ENCODE measurements around the gene ITPR2. TPM values are rescaled to one million over a fixed set of nuclear protein-coding genes. Genes with fewer than 3 reads are reported as not detected.

ITPR2 gene
- total RNA-seq, 3 donors from 2014 or later (not counting 1 experiment from before 2014, with no cell fraction given), result 59.1 to 70.7 (median 68.2) TPM

DNA sequence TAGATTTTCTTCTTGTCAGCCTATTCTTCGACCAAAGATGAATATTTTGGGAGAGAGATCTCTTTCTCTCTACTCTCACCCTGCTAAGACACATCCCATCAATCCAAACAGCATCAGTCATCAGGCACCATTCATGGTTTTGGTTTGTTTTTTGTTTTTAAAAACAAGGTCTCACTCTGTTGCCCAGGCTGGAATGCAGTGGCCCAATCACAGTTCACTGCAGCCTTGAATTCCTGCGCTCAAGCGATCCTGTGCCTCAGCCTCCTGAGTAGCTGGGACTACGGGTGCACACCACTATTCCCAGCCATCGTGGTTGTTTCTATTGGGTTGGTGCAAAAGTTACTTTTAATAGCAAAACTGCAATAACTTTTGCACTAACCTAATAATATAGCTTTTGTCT is 14.4 kb upstream of the ITPR2 start:
- Mint-ChIP-seq H3K36me3 (no peaks in the 10 kb centered on the region), H3K4me1 (no peaks in the 10 kb centered on the region), H3K27me3 (ENCODE audit: low read depth in 2 of 2) (peaks cover 10% of the 10 kb centered on the region in 2 donors), H3K27ac (no peak overlapping the region), H3K9me3 (no peaks in the 10 kb centered on the region), H3K4me3 (no peak overlapping the region)
- ATAC-seq (no peak), DNase-seq (no peak)
- H3K27me3 ChIP-seq (ENCODE audit: control insufficient read depth, insufficient read depth, low read length), result no peaks in the 10 kb centered on the region
- TF ChIP-seq, protein P1, sequence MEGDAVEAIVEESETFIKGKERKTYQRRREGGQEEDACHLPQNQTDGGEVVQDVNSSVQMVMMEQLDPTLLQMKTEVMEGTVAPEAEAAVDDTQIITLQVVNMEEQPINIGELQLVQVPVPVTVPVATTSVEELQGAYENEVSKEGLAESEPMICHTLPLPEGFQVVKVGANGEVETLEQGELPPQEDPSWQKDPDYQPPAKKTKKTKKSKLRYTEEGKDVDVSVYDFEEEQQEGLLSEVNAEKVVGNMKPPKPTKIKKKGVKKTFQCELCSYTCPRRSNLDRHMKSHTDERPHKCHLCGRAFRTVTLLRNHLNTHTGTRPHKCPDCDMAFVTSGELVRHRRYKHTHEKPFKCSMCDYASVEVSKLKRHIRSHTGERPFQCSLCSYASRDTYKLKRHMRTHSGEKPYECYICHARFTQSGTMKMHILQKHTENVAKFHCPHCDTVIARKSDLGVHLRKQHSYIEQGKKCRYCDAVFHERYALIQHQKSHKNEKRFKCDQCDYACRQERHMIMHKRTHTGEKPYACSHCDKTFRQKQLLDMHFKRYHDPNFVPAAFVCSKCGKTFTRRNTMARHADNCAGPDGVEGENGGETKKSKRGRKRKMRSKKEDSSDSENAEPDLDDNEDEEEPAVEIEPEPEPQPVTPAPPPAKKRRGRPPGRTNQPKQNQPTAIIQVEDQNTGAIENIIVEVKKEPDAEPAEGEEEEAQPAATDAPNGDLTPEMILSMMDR (IDR thresholded peaks at IDR 0.05), result no peak
- peaks cover 3% of the 10 kb centered on the region for H3K4me1 ChIP-seq (ENCODE audit: control insufficient read depth, insufficient read depth, low read length)
- H3K4me3 ChIP-seq (ENCODE audit: low read length), result no peak overlapping the region
- no peaks in the 10 kb centered on the region for H3K9me3 ChIP-seq (ENCODE audit: control insufficient read depth, insufficient read depth, low read length)
- intact Hi-C loops (cut with micrococcal nuclease), result no loop called here
- 95% methylated on average over 4 of the region's 5 CpGs for WGBS (ENCODE audit: insufficient coverage)
- H3K27ac ChIP-seq (ENCODE audit: low read length), result no peak overlapping the region
- H3K36me3 ChIP-seq (ENCODE audit: control insufficient read depth, insufficient read depth, low read length), result no peaks in the 10 kb centered on the region

DNA sequence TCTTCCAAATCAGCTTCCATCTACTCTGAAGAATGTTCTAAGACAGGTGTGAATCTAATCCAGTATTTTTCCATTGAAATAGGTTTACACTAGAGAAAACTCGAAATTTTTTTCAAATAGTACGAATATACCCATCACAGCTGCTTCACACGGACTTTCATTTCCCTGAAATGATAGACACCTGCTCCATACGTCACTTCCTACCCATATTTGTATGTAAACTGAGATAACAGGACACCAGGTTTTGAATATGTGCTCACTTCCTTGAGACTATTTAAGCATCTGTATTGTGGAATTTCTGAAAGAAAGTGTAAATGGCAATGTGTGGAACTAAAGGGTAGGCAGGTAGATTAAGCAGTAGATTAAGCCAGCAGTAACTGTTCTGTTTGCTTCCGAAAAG is 13.4 kb upstream of the ITPR2 start:
- TF ChIP-seq, protein P1 (IDR thresholded peaks at IDR 0.05), result no peak
- Histone ChIP-seq H3K36me3 (ENCODE audit: control insufficient read depth, insufficient read depth, low read length) (no peaks in the 10 kb centered on the region), H3K27me3 (ENCODE audit: control insufficient read depth, insufficient read depth, low read length) (no peaks in the 10 kb centered on the region), H3K9me3 (ENCODE audit: control insufficient read depth, insufficient read depth, low read length) (no peaks in the 10 kb centered on the region), H3K4me3 (ENCODE audit: low read length) (no peak overlapping the region), H3K4me1 (ENCODE audit: control insufficient read depth, insufficient read depth, low read length) (peaks cover 3% of the 10 kb centered on the region), H3K27ac (ENCODE audit: low read length) (peak overlapping the region; percentile 8)
- Mint-ChIP-seq H3K4me1 (no peaks in the 10 kb centered on the region), H3K27me3 (ENCODE audit: low read depth in 2 of 2) (peaks cover 10 to 13% of the 10 kb centered on the region in 2 donors), H3K4me3 (no peak overlapping the region), H3K9me3 (no peaks in the 10 kb centered on the region), H3K36me3 (no peaks in the 10 kb centered on the region), H3K27ac (no peak overlapping the region)
- no peak for ATAC-seq
- WGBS (ENCODE audit: insufficient coverage), result 47% methylated on average over 5 of the region's 5 CpGs
- intact Hi-C loops (cut with micrococcal nuclease), result no loop called here
- no peak for DNase-seq

GRCh38 chr12:26845984-26846383 is 13.0 kb upstream of the ITPR2 start:
- H3K4me3 ChIP-seq (ENCODE audit: low read length), result no peak overlapping the region
- H3K36me3 ChIP-seq (ENCODE audit: control insufficient read depth, insufficient read depth, low read length), result no peaks in the 10 kb centered on the region
- Mint-ChIP-seq H3K27me3 (ENCODE audit: low read depth in 2 of 2) (peaks cover 10 to 13% of the 10 kb centered on the region in 2 donors), H3K27ac (no peak overlapping the region), H3K4me1 (no peaks in the 10 kb centered on the region), H3K9me3 (no peaks in the 10 kb centered on the region), H3K36me3 (no peaks in the 10 kb centered on the region), H3K4me3 (no peak overlapping the region)
- DNase-seq (no peak), ATAC-seq (peak in 1 of 3 donors; percentile 35)
- H3K4me1 ChIP-seq (ENCODE audit: control insufficient read depth, insufficient read depth, low read length), result peaks cover 3% of the 10 kb centered on the region
- TF ChIP-seq, protein P1 (IDR thresholded peaks at IDR 0.05), result no peak
- intact Hi-C loops (cut with micrococcal nuclease), result no loop called here
- WGBS (ENCODE audit: insufficient coverage), result 29% methylated on average over 4 of the region's 4 CpGs
- peak overlapping the region; percentile 8 for H3K27ac ChIP-seq (ENCODE audit: low read length)
- H3K9me3 ChIP-seq (ENCODE audit: control insufficient read depth, insufficient read depth, low read length), result no peaks in the 10 kb centered on the region
- no peaks in the 10 kb centered on the region for H3K27me3 ChIP-seq (ENCODE audit: control insufficient read depth, insufficient read depth, low read length)

DNA sequence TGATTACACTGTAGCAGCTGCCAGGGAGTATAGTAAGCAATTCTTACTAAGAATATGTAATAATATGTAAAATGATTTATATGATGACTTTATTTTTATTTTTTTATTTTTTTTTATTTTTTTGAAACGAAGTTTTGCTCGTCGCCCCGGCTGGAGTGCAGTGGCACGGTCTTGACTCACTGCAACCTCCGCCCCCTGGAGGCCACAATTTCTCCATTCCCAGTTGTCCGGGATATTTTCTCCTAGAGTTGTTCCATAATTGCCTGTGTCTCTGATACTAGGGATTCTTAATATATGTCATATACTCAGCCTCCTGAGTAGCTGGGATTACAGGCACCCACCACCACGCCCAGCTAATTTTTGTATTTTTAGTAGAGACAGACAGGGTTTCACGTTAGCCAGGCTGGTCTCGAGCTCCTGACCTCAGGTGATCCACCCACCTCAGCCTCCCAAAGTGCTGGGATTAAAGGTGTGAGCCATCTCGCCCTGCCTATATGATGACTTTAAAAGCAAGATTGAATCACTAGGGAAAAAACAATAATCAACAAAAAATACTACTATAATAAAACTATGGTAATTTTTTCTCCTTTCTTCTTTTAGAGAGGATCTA is 12.2 kb upstream of the ITPR2 start:
- H3K27me3 ChIP-seq (ENCODE audit: control insufficient read depth, insufficient read depth, low read length), result no peaks in the 10 kb centered on the region
- peaks cover 3% of the 10 kb centered on the region for H3K4me1 ChIP-seq (ENCODE audit: control insufficient read depth, insufficient read depth, low read length)
- no peak overlapping the region for H3K27ac ChIP-seq (ENCODE audit: low read length)
- no peak overlapping the region for H3K4me3 Mint-ChIP-seq
- intact Hi-C loops (cut with micrococcal nuclease), result no loop called here
- peak in 1 of 3 donors; percentile 40 for ATAC-seq
- H3K36me3 ChIP-seq (ENCODE audit: control insufficient read depth, insufficient read depth, low read length), result no peaks in the 10 kb centered on the region
- H3K36me3 Mint-ChIP-seq, result no peaks in the 10 kb centered on the region
- H3K4me1 Mint-ChIP-seq, result no peaks in the 10 kb centered on the region
- no peaks in the 10 kb centered on the region for H3K9me3 ChIP-seq (ENCODE audit: control insufficient read depth, insufficient read depth, low read length)
- H3K27me3 Mint-ChIP-seq (ENCODE audit: low read depth in 2 of 2), result peaks cover 10 to 13% of the 10 kb centered on the region in 2 donors
- H3K9me3 Mint-ChIP-seq, result no peaks in the 10 kb centered on the region
- DNase-seq, result peak in 1 of 2 donors; percentile 47
- no peak overlapping the region for H3K4me3 ChIP-seq (ENCODE audit: low read length)
- TF ChIP-seq, protein P1 (IDR thresholded peaks at IDR 0.05), result peak; percentile 65
- 58% methylated on average over 8 of the region's 11 CpGs for WGBS (ENCODE audit: insufficient coverage)
- H3K27ac Mint-ChIP-seq, result no peak overlapping the region
